CD8-positive, alpha-beta memory T cell (primary cell): ENCODE results near the gene SUPT4H1. TPM values are rescaled to one million over a fixed set of nuclear protein-coding genes. Genes with fewer than 3 reads are reported as not detected.

Source experiments
- CTCF ChIA-PET: fragments of 350-600 bp; sonication (Branson Sonifier 250); formaldehyde crosslinking; loops from one replicate; lab custom pipeline; 2021; ENCODE audit warnings: antibody characterized with exemption; lab: Charles Lee
- POLR2A ChIA-PET: fragments of 350-600 bp; sonication (Branson Sonifier 250); formaldehyde crosslinking; loops from one replicate; lab custom pipeline; 2021; ENCODE audit warnings: antibody characterized with exemption; lab: Charles Lee
- DNase-seq, 5 donors: peaks; one replicate each; pipeline versions ENCODE4 v3.0.0 to v3.0.0-alpha.2; 2020 to 2022; ENCODE audit warnings: mixed read lengths in 1 of 5
- H3K27ac ChIP-seq: one replicate; pipeline ENCODE4 v1.7.0; 2013; ENCODE audit warnings: low read depth, mild to moderate bottlenecking, low read length, moderate library complexity
- H3K27me3 ChIP-seq: 2 replicates; pipeline ENCODE4 v1.7.0; 2013; ENCODE audit warnings: low read length, mild to moderate bottlenecking; ENCODE audit not compliant: insufficient read depth, poor library complexity, severe bottlenecking
- H3K36me3 ChIP-seq: 2 replicates; pipeline ENCODE4 v1.7.0; 2013; ENCODE audit warnings: mild to moderate bottlenecking, low read length, moderate library complexity; ENCODE audit not compliant: insufficient read depth
- H3K4me1 ChIP-seq: 2 replicates; pipeline ENCODE4 v1.7.0; 2013; ENCODE audit warnings: mild to moderate bottlenecking, low read length, moderate library complexity; ENCODE audit not compliant: insufficient read depth
- H3K4me3 ChIP-seq: 2 replicates; pipeline ENCODE4 v1.7.0; 2013; ENCODE audit warnings: mild to moderate bottlenecking, low read length
- H3K9me3 ChIP-seq: 2 replicates; pipeline ENCODE4 v1.7.0; 2013; ENCODE audit warnings: mild to moderate bottlenecking, low read length
- H3K27ac Mint-ChIP-seq, 8 donors: one replicate each; pipeline ENCODE4 v1.8.0; 2020 to 2021; ENCODE audit warnings: mixed read lengths in 8 of 8, mild to moderate bottlenecking in 6 of 8, inconsistent platforms in 3 of 8, moderate library complexity in 3 of 8
- H3K27me3 Mint-ChIP-seq, 2 donors: one replicate each; pipeline ENCODE4 v1.8.0; 2020 to 2021; ENCODE audit warnings: mixed read lengths in 2 of 2, mild to moderate bottlenecking in 1 of 2, moderate library complexity in 1 of 2
- H3K36me3 Mint-ChIP-seq, 3 donors: one replicate each; pipeline ENCODE4 v1.8.0; 2020 to 2021; ENCODE audit warnings: mixed read lengths in 3 of 3, inconsistent platforms in 1 of 3, mild to moderate bottlenecking in 1 of 3
- H3K4me1 Mint-ChIP-seq, 3 donors: one replicate each; pipeline ENCODE4 v1.8.0; 2020 to 2021; ENCODE audit warnings: mixed read lengths in 3 of 3, inconsistent platforms in 1 of 3, mild to moderate bottlenecking in 1 of 3
- H3K4me3 Mint-ChIP-seq, 7 donors: one replicate each; pipeline ENCODE4 v1.8.0; 2020 to 2021; ENCODE audit warnings: mixed read lengths in 7 of 7, mild to moderate bottlenecking in 6 of 7, moderate library complexity in 4 of 7, inconsistent platforms in 2 of 7
- H3K9me3 Mint-ChIP-seq, 5 donors: one replicate each; pipeline ENCODE4 v1.8.0; 2020 to 2022; ENCODE audit warnings: mixed read lengths in 5 of 5, mild to moderate bottlenecking in 3 of 5, moderate library complexity in 2 of 5, inconsistent platforms in 1 of 5
- polyA plus RNA-seq: library from polyadenylated mRNA; unstranded; fragments of 300-500 nt; fragmentation: Illumina TruSeq; gene quantifications from one replicate; pipeline ENCODE4 v1.2.3, GENCODE V29; 2021
- total RNA-seq, 2 experiments: library from RNA; stranded (reverse); gene quantifications; one replicate each; pipeline ENCODE4 v1.2.3, GENCODE V29; 2021

Gene SUPT4H1
- total and polyA plus RNA-seq, 3 experiments from 2014 or later = 97.5 to 149 (median 145) TPM

- CTCF ChIA-PET = interaction anchor here (1.0 to 15.4 kb wide), 5 partner anchors 20 to 166 kb away, joined by 3 to 504 read pairs (median 4); partner anchors contain the start of genes HSF5, RNF43 and SUPT4H1
- Histone ChIP-seq H3K4me3 (no peak overlapping the region), H3K27ac (no peak overlapping the region), H3K36me3 (no peaks in the 10 kb centered on the region), H3K4me1 (peaks cover 22% of the 10 kb centered on the region), H3K9me3 (no peaks in the 10 kb centered on the region), H3K27me3 (no peaks in the 10 kb centered on the region)
- Mint-ChIP-seq H3K27ac (peak overlapping the region in 6 of 8 donors; percentile 44 to 88 (median 63)), H3K4me1 (peaks cover 30 to 49% (median 31%) of the 10 kb centered on the region in 3 donors), H3K27me3 (no peaks in the 10 kb centered on the region), H3K9me3 (no peaks in the 10 kb centered on the region), H3K36me3 (peaks cover 0 to 31% (median 5%) of the 10 kb centered on the region in 3 donors), H3K4me3 (no peak overlapping the region)
- POLR2A ChIA-PET = interaction anchor here (0.9 to 2.4 kb wide), 2 partner anchors 15 to 23 kb away, joined by 5 to 6 read pairs; no protein-coding TSS in a partner anchor
- DNase-seq = peak in 1 of 5 donors; percentile 37
Measured at GRCh38 chr17:58321571-58322525, 30.2 kb downstream of the SUPT4H1 start.

- Histone ChIP-seq H3K9me3 (no peaks in the 10 kb centered on the region), H3K27me3 (no peaks in the 10 kb centered on the region), H3K36me3 (no peaks in the 10 kb centered on the region), H3K27ac (no peak overlapping the region), H3K4me1 (peaks cover 13% of the 10 kb centered on the region), H3K4me3 (no peak overlapping the region)
- peaks cover 20 to 38% (median 22%) of the 10 kb centered on the region in 3 donors for H3K4me1 Mint-ChIP-seq
- H3K4me3 Mint-ChIP-seq = no peak overlapping the region
- ChIA-PET POLR2A (no interaction called here), CTCF (interaction anchor here (1.1 to 15.4 kb wide), 3 partner anchors 21 to 97 kb away, joined by 3 to 504 read pairs (median 3); partner anchors contain the start of gene RNF43)
- DNase-seq = peak in 1 of 5 donors; percentile 22
- H3K9me3 Mint-ChIP-seq = no peaks in the 10 kb centered on the region
- H3K27me3 Mint-ChIP-seq = no peaks in the 10 kb centered on the region
- H3K36me3 Mint-ChIP-seq = peaks cover 0 to 35% (median 5%) of the 10 kb centered on the region in 3 donors
- H3K27ac Mint-ChIP-seq = peak overlapping the region in 6 of 8 donors; percentile 29 to 86 (median 59)
Measured at GRCh38 chr17:58320570-58321323, 31.3 kb downstream of the SUPT4H1 start.

- peaks cover 18 to 32% (median 18%) of the 10 kb centered on the region in 3 donors for H3K4me1 Mint-ChIP-seq
- Histone ChIP-seq H3K9me3 (no peaks in the 10 kb centered on the region), H3K36me3 (no peaks in the 10 kb centered on the region), H3K27ac (no peak overlapping the region), H3K4me1 (peaks cover 13% of the 10 kb centered on the region), H3K4me3 (no peak overlapping the region), H3K27me3 (no peaks in the 10 kb centered on the region)
- H3K27ac Mint-ChIP-seq = peak overlapping the region in 3 of 8 donors; percentile 51 to 76 (median 66)
- H3K27me3 Mint-ChIP-seq = no peaks in the 10 kb centered on the region
- H3K4me3 Mint-ChIP-seq = no peak overlapping the region
- ChIA-PET CTCF (interaction anchor here (1.5 to 15.4 kb wide), 2 partner anchors 21 to 97 kb away, joined by 3 to 504 read pairs; partner anchors contain the start of gene RNF43), POLR2A (no interaction called here)
- peak in 1 of 5 donors; percentile 44 for DNase-seq
- no peaks in the 10 kb centered on the region for H3K9me3 Mint-ChIP-seq
- H3K36me3 Mint-ChIP-seq = peaks cover 0 to 40% (median 5%) of the 10 kb centered on the region in 3 donors
Measured at GRCh38 chr17:58320163-58320558, 31.8 kb downstream of the SUPT4H1 start.

GRCh38 chr17:58319173-58320162, 32.5 kb downstream of the SUPT4H1 start:
- H3K4me3 ChIP-seq = no peak overlapping the region
- Mint-ChIP-seq H3K27me3 (no peaks in the 10 kb centered on the region), H3K27ac (peak overlapping the region in 6 of 8 donors; percentile 15 to 87 (median 58)), H3K4me1 (peaks cover 16 to 29% (median 18%) of the 10 kb centered on the region in 3 donors), H3K4me3 (no peak overlapping the region), H3K9me3 (no peaks in the 10 kb centered on the region), H3K36me3 (peaks cover 0 to 44% (median 5%) of the 10 kb centered on the region in 3 donors)
- H3K9me3 ChIP-seq = no peaks in the 10 kb centered on the region
- ChIA-PET POLR2A (interaction anchor here (2.3 to 3.1 kb wide), 5 partner anchors 8 to 33 kb away, joined by 12 to 72 read pairs (median 47); partner anchors contain the start of genes SUPT4H1 and TSPOAP1), CTCF (interaction anchor here (0.9 to 15.4 kb wide), 5 partner anchors 8 to 98 kb away, joined by 3 to 504 read pairs (median 97); partner anchors contain the start of genes RNF43, SUPT4H1 and TSPOAP1)
- DNase-seq = peak in 1 of 5 donors; percentile 44
- peaks cover 13% of the 10 kb centered on the region for H3K4me1 ChIP-seq
- no peak overlapping the region for H3K27ac ChIP-seq
- no peaks in the 10 kb centered on the region for H3K36me3 ChIP-seq
- no peaks in the 10 kb centered on the region for H3K27me3 ChIP-seq

GRCh38 chr17:58318627-58319172, 33.3 kb downstream of the SUPT4H1 start:
- no peaks in the 10 kb centered on the region for H3K27me3 Mint-ChIP-seq
- peaks cover 0 to 51% (median 7%) of the 10 kb centered on the region in 3 donors for H3K36me3 Mint-ChIP-seq
- Histone ChIP-seq H3K36me3 (no peaks in the 10 kb centered on the region), H3K4me3 (no peak overlapping the region), H3K4me1 (peaks cover 13% of the 10 kb centered on the region), H3K27me3 (no peaks in the 10 kb centered on the region), H3K9me3 (no peaks in the 10 kb centered on the region), H3K27ac (no peak overlapping the region)
- no peak overlapping the region for H3K4me3 Mint-ChIP-seq
- DNase-seq = peak in 1 of 5 donors; percentile 40
- no peaks in the 10 kb centered on the region for H3K9me3 Mint-ChIP-seq
- ChIA-PET CTCF (interaction anchor here (0.9 to 15.4 kb wide), 9 partner anchors 9 to 130 kb away, joined by 5 to 504 read pairs (median 16); partner anchors contain the start of genes RNF43, SUPT4H1 and TSPOAP1), POLR2A (interaction anchor here (1.2 to 3.1 kb wide), 6 partner anchors 9 to 196 kb away, joined by 5 to 72 read pairs (median 43); partner anchors contain the start of genes MTMR4, SUPT4H1 and TSPOAP1)
- H3K4me1 Mint-ChIP-seq = peaks cover 16 to 26% (median 18%) of the 10 kb centered on the region in 3 donors
- H3K27ac Mint-ChIP-seq = peak overlapping the region in 6 of 8 donors; percentile 32 to 85 (median 44)

- Mint-ChIP-seq H3K9me3 (no peaks in the 10 kb centered on the region), H3K36me3 (peaks cover 0 to 46% (median 7%) of the 10 kb centered on the region in 3 donors), H3K27ac (peak overlapping the region; percentile 37 to 98 (median 88)), H3K27me3 (no peaks in the 10 kb centered on the region), H3K4me1 (peaks cover 16 to 23% (median 18%) of the 10 kb centered on the region in 3 donors), H3K4me3 (no peak overlapping the region)
- Histone ChIP-seq H3K9me3 (no peaks in the 10 kb centered on the region), H3K27ac (no peak overlapping the region), H3K4me3 (no peak overlapping the region), H3K36me3 (no peaks in the 10 kb centered on the region), H3K27me3 (no peaks in the 10 kb centered on the region), H3K4me1 (peaks cover 13% of the 10 kb centered on the region)
- DNase-seq = peak in 1 of 5 donors; percentile 43
- ChIA-PET CTCF (interaction anchor here (0.9 to 15.4 kb wide), 33 partner anchors 9 to 262 kb away, joined by 3 to 504 read pairs (median 8); partner anchors contain the start of genes HSF5, RNF43, SUPT4H1 and TSPOAP1), POLR2A (interaction anchor here (0.8 to 3.1 kb wide), 12 partner anchors 9 to 197 kb away, joined by 3 to 72 read pairs (median 10); partner anchors contain the start of genes HSF5, MTMR4, RNF43 and SUPT4H1)
Measured at GRCh38 chr17:58318065-58318481, 33.9 kb downstream of the SUPT4H1 start.
